ENCODE data around the gene CXCL1.

The CXCL1 gene

DNA sequence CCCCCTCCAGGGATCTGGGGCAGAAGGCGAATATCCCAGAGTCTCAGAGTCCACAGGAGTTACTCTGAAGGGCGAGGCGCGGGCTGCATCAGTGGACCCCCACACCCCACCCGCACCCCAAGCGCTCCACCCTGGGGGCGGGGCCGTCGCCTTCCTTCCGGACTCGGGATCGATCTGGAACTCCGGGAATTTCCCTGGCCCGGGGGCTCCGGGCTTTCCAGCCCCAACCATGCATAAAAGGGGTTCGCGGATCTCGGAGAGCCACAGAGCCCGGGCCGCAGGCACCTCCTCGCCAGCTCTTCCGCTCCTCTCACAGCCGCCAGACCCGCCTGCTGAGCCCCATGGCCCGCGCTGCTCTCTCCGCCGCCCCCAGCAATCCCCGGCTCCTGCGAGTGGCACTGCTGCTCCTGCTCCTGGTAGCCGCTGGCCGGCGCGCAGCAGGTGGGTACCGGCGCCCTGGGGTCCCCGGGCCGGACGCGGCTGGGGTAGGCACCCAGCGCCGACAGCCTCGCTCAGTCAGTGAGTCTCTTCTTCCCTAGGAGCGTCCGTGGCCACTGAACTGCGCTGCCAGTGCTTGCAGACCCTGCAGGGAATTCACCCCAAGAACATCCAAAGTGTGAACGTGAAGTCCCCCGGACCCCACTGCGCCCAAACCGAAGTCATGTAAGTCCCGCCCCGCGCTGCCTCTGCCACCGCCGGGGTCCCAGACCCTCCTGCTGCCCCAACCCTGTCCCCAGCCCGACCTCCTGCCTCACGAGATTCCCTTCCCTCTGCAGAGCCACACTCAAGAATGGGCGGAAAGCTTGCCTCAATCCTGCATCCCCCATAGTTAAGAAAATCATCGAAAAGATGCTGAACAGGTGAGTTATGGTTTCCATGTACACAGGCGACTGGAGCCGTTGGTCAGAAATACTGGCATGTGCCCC, at the start of gene CXCL1:
Gene CXCL1 (plus strand): TSS at position 264 of the 926 bp plus-strand sequence. CDS start 78 bp downstream, at position 342.
- in situ Hi-C loops (cut with MboI; ENCODE audit: low sequenced_read_pairs): no loop called here

DNA sequence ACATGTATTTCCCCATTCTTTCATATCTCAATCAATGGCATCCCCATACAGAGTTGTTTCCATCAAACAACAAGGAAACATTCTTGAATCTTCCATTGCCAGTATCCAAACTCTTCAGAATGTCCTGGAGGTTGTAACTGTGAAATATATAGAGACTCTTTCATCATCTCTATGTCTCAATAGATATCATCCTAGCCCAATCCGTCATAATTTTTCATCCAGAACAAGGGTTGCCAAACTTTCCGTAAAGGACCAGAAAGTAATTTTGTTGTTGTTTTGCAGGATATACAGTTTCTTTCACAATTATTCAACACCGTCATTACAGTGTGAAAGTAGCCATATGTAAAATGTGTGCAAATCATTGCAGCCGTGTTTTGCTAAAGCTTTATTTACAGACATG, 47.9 kb upstream of the CXCL1 start:
- in situ Hi-C loops (cut with MboI; ENCODE audit: low sequenced_read_pairs): no loop called here

GRCh38 chr4:73822389-73822788, 46.8 kb upstream of the CXCL1 start:
- in situ Hi-C loops (cut with MboI; ENCODE audit: low sequenced_read_pairs): no loop called here

DNA sequence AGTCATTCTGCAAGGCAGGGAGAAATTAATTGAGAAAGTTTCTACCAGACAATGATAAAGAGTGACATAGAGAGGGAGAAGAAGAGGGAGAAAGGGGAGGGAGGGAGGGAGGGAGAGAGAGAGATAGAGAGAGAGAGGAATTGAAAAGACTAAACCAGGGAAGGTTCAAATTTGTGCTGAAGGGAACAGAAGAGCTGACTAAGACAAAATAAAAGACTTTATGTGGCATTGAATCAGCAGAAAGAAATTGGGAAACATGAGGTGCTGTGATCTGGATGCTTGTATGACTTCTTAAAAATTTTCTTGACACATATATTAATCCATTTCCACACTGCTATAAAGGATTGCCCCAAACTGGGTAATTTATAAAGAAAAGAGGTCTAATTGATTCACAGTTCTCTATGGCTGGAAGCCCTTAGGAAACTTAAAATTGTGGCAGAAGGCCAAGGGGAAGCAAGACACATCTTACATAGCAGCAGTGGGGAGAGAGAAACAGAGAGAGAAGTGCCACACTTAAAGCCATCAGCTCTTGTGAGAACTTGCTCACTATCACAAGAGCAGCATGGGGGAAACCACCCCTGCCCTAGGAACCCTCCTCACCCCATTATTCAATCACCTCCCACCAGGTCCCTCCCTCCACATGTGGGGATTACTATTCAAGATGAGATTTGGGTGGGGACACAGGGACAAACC, 46.2 kb upstream of the CXCL1 start:
- in situ Hi-C loops (cut with MboI; ENCODE audit: low sequenced_read_pairs): no loop called here

DNA sequence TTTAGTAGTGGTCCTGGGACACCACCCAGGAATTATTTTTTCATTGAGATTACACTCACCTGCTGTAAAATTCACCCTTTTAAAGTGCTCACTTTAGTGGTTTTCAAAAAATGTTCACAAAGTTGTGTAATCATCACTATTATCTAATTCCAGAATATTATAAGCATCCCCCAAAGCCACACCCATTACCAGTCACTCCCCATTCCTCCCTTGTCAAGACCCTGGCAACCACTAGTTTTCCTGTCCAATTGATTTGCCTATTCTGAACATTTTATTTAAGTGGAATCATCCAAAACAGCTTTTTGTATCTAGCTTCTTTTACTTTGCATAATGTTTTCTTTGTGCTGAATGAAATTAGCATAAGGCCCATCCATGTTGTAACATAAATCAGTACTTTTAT, 45.4 kb upstream of the CXCL1 start:
- in situ Hi-C loops (cut with MboI; ENCODE audit: low sequenced_read_pairs): no loop called here

- in situ Hi-C loops (cut with MboI; ENCODE audit: low sequenced_read_pairs): no loop called here
Measured at GRCh38 chr4:73828956-73829355, 40.2 kb upstream of the CXCL1 start.

GRCh38 chr4:73831569-73831968, 37.6 kb upstream of the CXCL1 start:
- in situ Hi-C loops (cut with MboI; ENCODE audit: low sequenced_read_pairs): no loop called here

GRCh38 chr4:73832651-73833237, 36.4 kb upstream of the CXCL1 start:
- in situ Hi-C loops (cut with MboI; ENCODE audit: low sequenced_read_pairs): no loop called here

DNA sequence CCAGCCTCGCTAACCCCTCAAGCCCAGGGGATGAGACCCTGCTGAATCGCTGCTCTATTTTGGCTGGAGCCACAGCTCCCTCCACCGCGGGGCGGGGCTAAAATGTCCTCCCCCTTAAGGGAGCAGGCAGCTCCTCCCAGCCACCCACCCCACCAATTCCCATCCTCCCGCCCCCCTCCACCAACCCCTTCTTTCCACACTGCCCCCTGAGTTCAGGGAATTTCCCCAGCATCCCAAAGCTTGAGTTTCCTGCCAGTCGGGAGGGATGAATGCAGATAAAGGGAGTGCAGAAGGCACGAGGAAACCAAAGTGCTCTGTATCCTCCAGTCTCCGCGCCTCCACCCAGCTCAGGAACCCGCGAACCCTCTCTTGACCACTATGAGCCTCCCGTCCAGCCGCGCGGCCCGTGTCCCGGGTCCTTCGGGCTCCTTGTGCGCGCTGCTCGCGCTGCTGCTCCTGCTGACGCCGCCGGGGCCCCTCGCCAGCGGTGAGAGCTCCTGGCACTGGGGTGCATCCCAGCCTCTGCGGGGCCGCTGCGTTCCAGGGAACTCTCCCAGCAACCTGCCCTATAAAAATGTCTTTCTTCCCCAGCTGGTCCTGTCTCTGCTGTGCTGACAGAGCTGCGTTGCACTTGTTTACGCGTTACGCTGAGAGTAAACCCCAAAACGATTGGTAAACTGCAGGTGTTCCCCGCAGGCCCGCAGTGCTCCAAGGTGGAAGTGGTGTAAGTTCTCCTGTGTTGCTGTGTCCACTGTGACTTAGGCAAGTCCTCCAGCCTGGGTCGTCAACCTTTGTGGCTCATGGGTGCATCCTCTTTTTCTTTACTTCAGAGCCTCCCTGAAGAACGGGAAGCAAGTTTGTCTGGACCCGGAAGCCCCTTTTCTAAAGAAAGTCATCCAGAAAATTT, 32.6 kb upstream of the CXCL1 start, which contains the start of gene CXCL6:
Gene CXCL6 (plus strand): TSS at position 306 of the 907 bp plus-strand sequence. CDS start 73 bp downstream, at position 379.
- in situ Hi-C loops (cut with MboI; ENCODE audit: low sequenced_read_pairs): no loop called here

DNA sequence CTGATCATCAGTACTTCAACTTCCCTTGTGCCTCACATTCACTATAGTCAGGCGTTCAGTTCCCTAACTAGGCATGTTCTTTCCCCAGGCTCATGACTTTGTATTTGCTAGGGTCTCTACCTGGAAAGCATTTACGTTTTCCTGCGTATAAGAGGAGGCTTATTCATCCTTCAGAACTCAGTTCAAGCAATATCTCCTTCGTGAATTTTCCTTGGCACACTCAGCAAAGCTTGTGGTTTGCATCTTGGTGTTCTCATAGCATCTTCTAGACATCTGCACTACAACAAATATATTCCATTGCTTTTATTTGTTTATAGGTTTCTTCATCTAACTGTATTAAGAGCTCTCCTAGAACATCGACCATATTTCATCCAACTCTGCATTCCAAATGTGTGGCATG, 30.1 kb upstream of the CXCL1 start:
- in situ Hi-C loops (cut with MboI; ENCODE audit: low sequenced_read_pairs): no loop called here

DNA sequence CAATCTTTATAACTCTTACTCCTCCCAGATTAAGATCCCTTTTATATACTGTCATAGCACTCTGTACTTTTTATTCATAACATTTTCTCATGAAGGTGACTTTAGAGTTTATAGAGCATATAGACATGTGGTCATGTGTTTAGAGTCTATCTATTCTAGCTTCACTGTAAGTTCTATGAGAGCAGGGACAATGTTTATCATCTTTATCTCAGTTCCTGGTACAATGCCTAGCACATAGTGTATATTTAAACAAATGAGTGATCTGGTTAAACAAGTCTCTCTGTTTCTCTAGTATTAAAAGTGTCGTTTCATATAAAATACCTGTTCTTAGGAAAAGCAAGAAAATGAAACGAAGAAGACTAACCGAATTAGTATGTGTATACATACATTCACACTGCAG, 29.5 kb upstream of the CXCL1 start:
- in situ Hi-C loops (cut with MboI; ENCODE audit: low sequenced_read_pairs): no loop called here

- in situ Hi-C loops (cut with MboI; ENCODE audit: low sequenced_read_pairs): no loop called here
Measured at GRCh38 chr4:73841243-73841925, 27.8 kb upstream of the CXCL1 start.

GRCh38 chr4:73842696-73843095, 26.5 kb upstream of the CXCL1 start:
- in situ Hi-C loops (cut with MboI; ENCODE audit: low sequenced_read_pairs): no loop called here

DNA sequence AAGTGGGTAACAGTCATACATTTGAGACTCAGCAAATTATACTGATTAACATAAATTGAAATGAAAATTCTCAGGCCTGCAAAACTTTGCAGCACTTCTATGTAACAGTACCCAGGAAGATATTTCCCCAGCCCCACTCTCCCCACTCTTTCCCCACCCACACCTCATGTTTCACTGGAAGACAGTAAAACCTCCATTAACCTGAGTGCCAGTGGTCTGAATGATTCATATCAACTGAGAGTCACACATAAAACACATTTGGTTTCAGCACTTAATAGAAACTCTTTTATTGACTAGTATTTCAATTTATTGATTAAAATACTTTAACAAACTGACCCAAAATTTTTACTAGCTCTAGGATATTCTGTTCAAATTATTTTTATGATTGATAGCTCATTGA, 25.8 kb upstream of the CXCL1 start:
- in situ Hi-C loops (cut with MboI; ENCODE audit: low sequenced_read_pairs): no loop called here

GRCh38 chr4:73844345-73844744, 24.8 kb upstream of the CXCL1 start:
- in situ Hi-C loops (cut with MboI; ENCODE audit: low sequenced_read_pairs): no loop called here

GRCh38 chr4:73844806-73845205, 24.4 kb upstream of the CXCL1 start:
- in situ Hi-C loops (cut with MboI; ENCODE audit: low sequenced_read_pairs): no loop called here

DNA sequence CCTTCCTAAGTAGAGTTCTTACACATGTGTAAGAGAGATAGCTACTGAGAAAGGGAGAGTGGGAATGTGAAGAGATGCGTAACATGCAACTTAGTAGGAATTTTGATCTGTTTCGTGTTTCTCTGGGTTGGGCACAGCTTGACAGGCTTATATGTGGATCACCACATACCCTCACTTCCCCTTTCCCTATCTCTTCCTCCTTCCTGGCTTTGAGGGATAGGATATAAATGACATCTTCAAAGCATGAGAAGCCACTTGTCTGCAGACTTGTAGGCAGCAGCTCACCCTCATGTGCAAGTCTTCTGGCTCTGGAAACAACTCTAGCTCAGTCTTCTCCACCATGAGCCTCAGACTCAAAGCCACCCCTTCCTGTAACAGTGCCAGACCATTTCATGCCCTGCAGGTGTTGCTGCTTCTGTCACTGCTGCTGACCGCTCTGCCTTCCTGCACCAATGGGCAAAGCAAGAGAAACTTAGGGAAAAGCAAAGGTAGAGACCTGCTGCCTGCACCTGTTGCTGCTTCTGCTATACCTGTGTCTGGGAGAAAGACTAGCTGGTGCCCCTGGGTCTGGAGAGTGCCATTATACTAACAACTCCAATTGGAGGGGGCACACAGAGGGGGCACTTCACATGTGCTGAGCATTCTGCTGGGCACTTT, 21.5 kb upstream of the CXCL1 start:
- in situ Hi-C loops (cut with MboI; ENCODE audit: low sequenced_read_pairs): no loop called here

DNA sequence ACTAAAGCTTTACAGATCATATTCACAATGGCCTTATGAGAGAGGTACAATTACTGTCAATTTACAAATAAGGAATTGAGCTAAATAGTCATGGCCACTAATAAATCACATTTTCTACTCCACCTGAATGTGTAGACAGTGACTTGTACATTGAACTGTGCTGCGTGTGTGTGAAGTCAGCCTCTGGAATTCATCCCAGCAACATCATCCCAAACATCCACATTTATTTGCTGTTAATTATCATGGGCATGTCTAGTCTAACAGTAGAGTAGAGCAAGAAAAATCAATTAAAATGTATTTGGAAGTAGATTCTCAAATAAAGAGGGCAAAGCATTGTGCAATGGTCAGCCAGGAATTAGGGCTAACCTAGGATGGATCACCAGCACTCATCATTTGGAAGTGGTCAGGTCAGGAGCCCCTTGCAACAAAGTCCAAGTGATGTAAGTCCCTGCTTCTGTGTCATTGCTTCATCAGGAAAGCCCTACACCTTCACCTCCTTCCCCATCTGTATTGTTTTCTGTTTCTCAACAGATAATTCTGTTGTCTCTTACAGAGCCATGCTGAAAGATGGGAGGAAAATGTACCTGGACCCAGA, 20.9 kb upstream of the CXCL1 start:
- in situ Hi-C loops (cut with MboI; ENCODE audit: low sequenced_read_pairs): no loop called here

All from HL-60/S4 (cell line).